G401 (cell line): ENCODE measurements around the gene EZH2. TPM values are rescaled to one million over a fixed set of nuclear protein-coding genes. Genes with fewer than 3 reads are reported as not detected.

Experiments
- DNase-seq: peaks from one replicate; pipeline ENCODE4 v3.0.0-alpha.2; 2015; ENCODE audit warnings: low spot score
- in situ Hi-C: cut with HindIII; loops from 2 replicates; pipeline ENCODE4 v1.10.0; 2016; ENCODE audit warnings: low sequenced_read_pairs, mixed read lengths
- total RNA-seq: library from RNA; depleted of rRNA; stranded (reverse); fragments of >200 nt; shearing (Covaris generic); gene quantifications from 2 replicates; pipeline ENCODE4 v1.2.3, GENCODE V29; 2014

EZH2 gene
- total RNA-seq, 1 experiment from 2014 or later = 37.5 TPM

- in situ Hi-C loops = no loop called here
- DNase-seq = no peak
Observed at GRCh38 chr7:148905093-148905666, 21.1 kb upstream of the EZH2 start.

GRCh38 chr7:148903504-148903903 is 19.4 kb upstream of the EZH2 start:
- in situ Hi-C loops = no loop called here

GRCh38 chr7:148901178-148901577 is 17.1 kb upstream of the EZH2 start:
- DNase-seq = no peak
- in situ Hi-C loops = no loop called here

More at GRCh38 chr7:148903504-148903903, 19.4 kb upstream of the EZH2 start:
- DNase-seq = no peak

GRCh38 chr7:148898845-148899484 is 14.9 kb upstream of the EZH2 start:
- DNase-seq = no peak
- in situ Hi-C loops = no loop called here

GRCh38 chr7:148894591-148894990 is 10.5 kb upstream of the EZH2 start:
- in situ Hi-C loops = no loop called here
- DNase-seq = no peak

GRCh38 chr7:148893071-148893470 is 9.0 kb upstream of the EZH2 start:
- in situ Hi-C loops = no loop called here

GRCh38 chr7:148888300-148888699 is 4.2 kb upstream of the EZH2 start:
- DNase-seq = no peak
- in situ Hi-C loops = no loop called here

More at GRCh38 chr7:148893071-148893470, 9.0 kb upstream of the EZH2 start:
- DNase-seq = no peak

- DNase-seq = no peak
- in situ Hi-C loops = no loop called here
Observed at GRCh38 chr7:148886844-148887243, 2.8 kb upstream of the EZH2 start.

GRCh38 chr7:148884299-148885022 is 370 bp upstream of the EZH2 start:
- in situ Hi-C loops = no loop called here

GRCh38 chr7:148883266-148884048 is 634 bp downstream of the EZH2 start:
- in situ Hi-C loops = no loop called here
- peak; percentile 10 for DNase-seq

More at GRCh38 chr7:148884299-148885022, 370 bp upstream of the EZH2 start:
- DNase-seq = peak; percentile 87

GRCh38 chr7:148882841-148883265 is 1.2 kb downstream of the EZH2 start:
- in situ Hi-C loops = no loop called here

GRCh38 chr7:148882192-148882591 is 1.9 kb downstream of the EZH2 start:
- no peak for DNase-seq
- in situ Hi-C loops = no loop called here

More at GRCh38 chr7:148882841-148883265, 1.2 kb downstream of the EZH2 start:
- peak; percentile 54 for DNase-seq

GRCh38 chr7:148878317-148878716 is 5.8 kb downstream of the EZH2 start:
- DNase-seq = no peak
- in situ Hi-C loops = no loop called here

- in situ Hi-C loops = no loop called here
- DNase-seq = no peak
Observed at GRCh38 chr7:148877517-148877916, 6.6 kb downstream of the EZH2 start.

- in situ Hi-C loops = no loop called here
- no peak for DNase-seq
Observed at GRCh38 chr7:148872188-148872587, 11.9 kb downstream of the EZH2 start.

- in situ Hi-C loops = no loop called here
- DNase-seq = no peak
Observed at GRCh38 chr7:148871551-148871950, 12.5 kb downstream of the EZH2 start.

GRCh38 chr7:148871030-148871429 is 13.1 kb downstream of the EZH2 start:
- no peak for DNase-seq
- in situ Hi-C loops = no loop called here

GRCh38 chr7:148868378-148868674 is 15.8 kb downstream of the EZH2 start:
- no peak for DNase-seq
- in situ Hi-C loops = no loop called here

- in situ Hi-C loops = no loop called here
Observed at GRCh38 chr7:148867596-148868377, 16.3 kb downstream of the EZH2 start.

More at GRCh38 chr7:148867596-148868377, 16.3 kb downstream of the EZH2 start:
- DNase-seq = no peak
